Right lobe of liver (tissue), 6 donors: ENCODE results near the gene HBB. TPM values are rescaled to one million over a fixed set of nuclear protein-coding genes. Genes with fewer than 3 reads are reported as not detected.
"Not testable (repeated sequence)": the region's sequence is repeated elsewhere in the genome, so short reads cannot be mapped to it uniquely, and the experiment has no call there.

Experiments
- ATAC-seq, 4 donors: fragments of 200-7000 bp; cut with Tn5 transposase; one replicate each; pipeline ENCODE4 v1.9.1; 2020; ENCODE audit warnings: mild to moderate bottlenecking in 4 of 4, moderate library complexity in 4 of 4
- DNase-seq, 3 donors: peaks; one replicate each; pipeline ENCODE4 v3.0.0-alpha.2; 2020
- H3K27ac ChIP-seq, 3 donors: fragments of 200-600 bp; one replicate each; pipeline ENCODE4 v1.8.0; 2022
- H3K27me3 ChIP-seq, 2 donors: fragments of 200-600 bp; one replicate each; pipeline ENCODE4 v1.8.0; 2022
- H3K36me3 ChIP-seq, 4 donors: fragments of 200-600 bp; sonication (generic) in 1 of 4; one replicate each; pipeline versions ENCODE4 v1.5.1 to v1.8.0; 2017 to 2022; ENCODE audit warnings: control low read depth in 1 of 4
- H3K4me1 ChIP-seq, 4 donors: fragments of 200-600 bp; sonication (generic) in 1 of 4; one replicate each; pipeline versions ENCODE4 v1.5.1 to v1.8.0; 2017 to 2022; ENCODE audit warnings: control low read depth in 1 of 4
- H3K4me3 ChIP-seq, 3 donors: fragments of 200-600 bp; one replicate each; pipeline ENCODE4 v1.8.0; 2022
- H3K9me3 ChIP-seq, 4 donors: fragments of 200-600 bp; sonication (generic) in 1 of 4; one replicate each; pipeline versions ENCODE4 v1.5.1 to v1.8.0; 2017 to 2022; ENCODE audit warnings: control low read depth in 1 of 4
- POLR2A ChIP-seq: fragments of 450-650 bp; IDR thresholded peaks from one replicate; pipeline ENCODE4 v1.6.1; 2017; ENCODE audit warnings: antibody characterized with exemption, mild to moderate bottlenecking
- WGBS: methylation state at CpG from one replicate; pipeline ENCODE4 v1.1.6; 2018; ENCODE audit warnings: low coverage, low lambda C conversion rate; ENCODE audit not compliant: insufficient coverage; ENCODE audit errors: missing lambda C conversion rate; 5-methylcytosine and 5-hydroxymethylcytosine counted together
- intact Hi-C, 2 donors: fragments of 100-400 bp; cut with DNase I; formaldehyde crosslinking; loops; one replicate each; pipeline versions ENCODE4 v1.11.2 to v1.14.1; 2022
- total RNA-seq, 6 experiments: library from RNA; depleted of rRNA in 2 of 6; stranded (reverse); fragments of >200 nt in 2 of 6; fragmentation: NEBNext Ultra II Directional in 3 of 6; extraction: Animal tissue kit (Norgen Biotek cat#: 25700) in 3 of 6; gene quantifications; one replicate each; pipeline versions ENCODE4 v1.1.0 to v1.2.4, GENCODE V29; 2016 to 2023
- TF ChIP-seq, protein P1 (sequence below), 4 donors: fragments of 200-600 bp in 3 of 4; fragments of 450-650 bp in 1 of 4; IDR thresholded peaks; one replicate each; pipeline versions ENCODE4 v1.5.1 to v1.8.0; 2016 to 2022; ENCODE audit warnings: antibody characterized with exemption in 4 of 4, mild to moderate bottlenecking in 2 of 4
- donor health status: DM: no; HTN: yes; CAD: no.
- donor health status: DM: no; HTN: no; CAD: no.
- donor health status: DM: no; HTN: no; CAD: no.
- donor health status: DM: no; HTN: yes; CAD: no.
- donor health status: DM: no; HTN: yes; CAD: no.

Gene HBB
- total RNA-seq, 6 experiments from 2014 or later, result 25.1 to 1,416 (median 146) TPM

DNA sequence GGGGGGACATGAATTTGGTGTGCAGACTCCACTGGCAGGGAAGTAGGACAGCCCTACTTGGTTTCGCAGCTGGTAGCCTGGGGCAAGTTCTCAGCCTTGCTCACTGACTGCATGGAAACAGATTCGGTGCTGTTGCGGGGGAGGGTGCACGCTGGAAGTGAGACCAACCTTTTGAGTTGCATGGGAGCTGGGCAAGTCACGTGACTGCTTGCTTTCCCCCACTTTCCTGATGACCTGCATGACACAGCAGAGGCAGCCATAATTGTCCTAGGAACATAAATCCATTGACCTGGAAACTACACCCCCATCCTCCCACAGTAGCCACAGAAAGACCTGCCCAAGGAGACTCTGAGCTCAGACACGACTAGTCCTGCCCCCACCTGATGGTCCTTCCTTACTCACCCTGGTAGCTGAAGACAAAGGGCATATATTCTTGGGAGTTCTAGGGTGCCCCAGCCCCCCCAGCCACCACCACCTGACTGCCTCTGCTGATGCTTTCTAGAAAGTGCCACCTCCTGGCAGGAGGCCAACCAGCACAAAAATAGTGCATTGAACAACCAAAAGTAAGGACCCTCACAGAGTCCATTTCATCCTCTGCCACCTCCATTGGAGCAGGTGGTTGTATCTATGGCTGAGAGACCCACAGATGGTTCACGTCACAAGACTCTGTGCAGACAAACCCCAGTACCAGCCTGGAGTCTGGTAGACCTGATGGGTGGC, 31.8 kb upstream of the HBB start:
- TF ChIP-seq POLR2A, result no peak
- TF ChIP-seq, protein P1, sequence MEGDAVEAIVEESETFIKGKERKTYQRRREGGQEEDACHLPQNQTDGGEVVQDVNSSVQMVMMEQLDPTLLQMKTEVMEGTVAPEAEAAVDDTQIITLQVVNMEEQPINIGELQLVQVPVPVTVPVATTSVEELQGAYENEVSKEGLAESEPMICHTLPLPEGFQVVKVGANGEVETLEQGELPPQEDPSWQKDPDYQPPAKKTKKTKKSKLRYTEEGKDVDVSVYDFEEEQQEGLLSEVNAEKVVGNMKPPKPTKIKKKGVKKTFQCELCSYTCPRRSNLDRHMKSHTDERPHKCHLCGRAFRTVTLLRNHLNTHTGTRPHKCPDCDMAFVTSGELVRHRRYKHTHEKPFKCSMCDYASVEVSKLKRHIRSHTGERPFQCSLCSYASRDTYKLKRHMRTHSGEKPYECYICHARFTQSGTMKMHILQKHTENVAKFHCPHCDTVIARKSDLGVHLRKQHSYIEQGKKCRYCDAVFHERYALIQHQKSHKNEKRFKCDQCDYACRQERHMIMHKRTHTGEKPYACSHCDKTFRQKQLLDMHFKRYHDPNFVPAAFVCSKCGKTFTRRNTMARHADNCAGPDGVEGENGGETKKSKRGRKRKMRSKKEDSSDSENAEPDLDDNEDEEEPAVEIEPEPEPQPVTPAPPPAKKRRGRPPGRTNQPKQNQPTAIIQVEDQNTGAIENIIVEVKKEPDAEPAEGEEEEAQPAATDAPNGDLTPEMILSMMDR (IDR thresholded peaks at IDR 0.05), result no peak
- Histone ChIP-seq H3K4me3 (no peak overlapping the region), H3K27ac (no peak overlapping the region), H3K4me1 (no peaks in the 10 kb centered on the region), H3K36me3 (no peaks in the 10 kb centered on the region), H3K9me3 (no peaks in the 10 kb centered on the region), H3K27me3 (no peaks in the 10 kb centered on the region)
- intact Hi-C loops, result no loop called here
- DNase-seq (no peak), ATAC-seq (no peak)
- 70% methylated on average over 5 of the region's 7 CpGs for WGBS

DNA sequence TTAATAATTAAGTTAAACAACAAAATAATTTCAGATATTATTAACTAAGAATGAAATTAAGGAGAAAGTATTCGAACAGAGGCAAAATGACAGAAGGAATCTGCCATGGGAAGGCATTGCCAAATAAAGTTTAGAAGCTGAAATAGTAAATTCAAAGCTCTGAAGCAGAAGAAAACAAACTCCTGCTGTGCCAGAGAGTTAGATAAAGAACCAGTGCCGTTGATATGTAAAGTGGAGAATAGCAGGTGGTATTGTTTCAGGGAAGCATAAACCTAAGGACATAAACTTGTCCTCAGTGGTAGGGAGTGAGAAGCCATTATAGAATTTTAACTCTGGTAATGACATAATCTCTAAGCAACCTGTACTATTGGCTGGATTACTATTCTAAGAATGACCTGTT, 30.4 kb upstream of the HBB start:
- no peak for DNase-seq
- Histone ChIP-seq H3K4me1 (no peaks in the 10 kb centered on the region), H3K4me3 (no peak overlapping the region), H3K27me3 (no peaks in the 10 kb centered on the region), H3K9me3 (no peaks in the 10 kb centered on the region), H3K27ac (no peak overlapping the region), H3K36me3 (no peaks in the 10 kb centered on the region)
- ATAC-seq, result no peak
- WGBS, result 11% methylated on average over 2 of the region's 2 CpGs
- TF ChIP-seq, protein P1 (IDR thresholded peaks at IDR 0.05), result no peak
- TF ChIP-seq POLR2A, result no peak
- intact Hi-C loops, result no loop called here

DNA sequence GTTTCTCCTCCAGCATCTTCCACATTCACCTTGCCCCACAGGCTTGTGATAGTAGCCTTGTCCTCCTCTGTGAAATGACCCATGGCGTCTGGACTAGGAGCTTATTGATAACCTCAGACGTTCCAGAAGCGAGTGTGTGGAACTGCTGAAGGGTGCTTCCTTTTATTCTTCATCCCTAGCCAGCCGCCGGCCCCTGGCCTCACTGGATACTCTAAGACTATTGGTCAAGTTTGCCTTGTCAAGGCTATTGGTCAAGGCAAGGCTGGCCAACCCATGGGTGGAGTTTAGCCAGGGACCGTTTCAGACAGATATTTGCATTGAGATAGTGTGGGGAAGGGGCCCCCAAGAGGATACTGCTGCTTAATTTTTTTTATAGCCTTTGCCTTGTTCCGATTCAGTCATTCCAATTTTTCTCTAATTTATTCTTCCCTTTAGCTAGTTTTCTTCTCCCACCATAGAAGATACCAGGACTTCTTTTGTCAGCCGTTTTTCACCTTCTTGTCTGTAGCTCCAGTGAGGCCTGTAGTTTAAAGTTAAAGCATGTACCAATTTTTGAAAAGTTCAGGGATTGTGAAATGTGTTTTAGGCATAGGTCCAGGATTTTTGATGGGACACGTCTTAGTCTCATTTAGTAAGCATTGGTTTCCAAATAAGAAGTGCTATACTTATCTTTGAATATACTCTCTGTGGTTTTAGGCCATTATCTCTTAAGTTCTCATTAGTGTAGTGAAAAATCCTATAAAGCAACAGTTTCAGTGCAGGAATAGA, 28.0 kb upstream of the HBB start, which contains the start of gene HBG2:
Gene HBG2 (minus strand): TSS at position 136 of the 768 bp plus-strand sequence. CDS start 53 bp downstream, at position 83.
- H3K9me3 ChIP-seq, H3K27ac ChIP-seq, H3K27me3 ChIP-seq, intact Hi-C loops, H3K4me1 ChIP-seq, H3K36me3 ChIP-seq, ATAC-seq, DNase-seq, H3K4me3 ChIP-seq: not testable (repeated sequence)
- 40% methylated on average over 4 of the region's 9 CpGs for WGBS

DNA sequence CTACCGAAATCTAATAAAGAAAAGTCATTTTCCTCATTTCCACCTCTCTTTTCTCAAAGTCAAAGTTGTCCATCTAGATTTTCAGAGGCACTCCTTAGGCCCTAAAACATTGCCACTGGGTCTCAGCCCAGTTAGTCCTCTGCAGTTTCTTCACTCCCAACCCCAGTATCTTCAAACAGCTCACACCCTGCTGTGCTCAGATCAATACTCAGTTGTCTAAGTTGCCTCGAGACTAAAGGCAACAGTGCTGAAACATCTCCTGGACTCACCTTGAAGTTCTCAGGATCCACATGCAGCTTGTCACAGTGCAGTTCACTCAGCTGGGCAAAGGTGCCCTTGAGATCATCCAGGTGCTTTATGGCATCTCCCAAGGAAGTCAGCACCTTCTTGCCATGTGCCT, 27.2 kb upstream of the HBB start:
- DNase-seq, ATAC-seq, H3K9me3 ChIP-seq, H3K4me1 ChIP-seq, H3K27ac ChIP-seq, H3K36me3 ChIP-seq, intact Hi-C loops, H3K27me3 ChIP-seq, H3K4me3 ChIP-seq: not testable (repeated sequence)
- 38% methylated on average over 2 of the region's 2 CpGs for whole genome bisulfite sequencing

DNA sequence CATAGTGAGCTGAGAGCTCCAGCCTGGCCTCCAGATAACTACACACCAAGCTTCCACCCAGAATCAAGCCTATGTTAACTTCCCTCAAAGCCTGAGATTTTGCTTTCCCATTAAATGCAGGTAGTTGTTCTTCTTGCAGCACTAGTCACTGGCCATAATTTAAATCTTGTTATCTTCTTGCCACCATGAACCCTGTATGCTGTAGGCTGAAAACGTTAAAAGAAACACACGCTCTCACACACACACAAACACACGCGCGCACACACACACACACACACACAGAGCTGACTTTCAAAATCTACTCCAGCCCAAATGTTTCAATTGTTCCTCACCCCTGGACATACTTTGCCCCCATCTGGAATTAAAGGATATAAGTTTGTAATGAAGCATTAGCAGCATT, 26.6 kb upstream of the HBB start:
- ATAC-seq, H3K27me3 ChIP-seq, DNase-seq, H3K4me3 ChIP-seq, H3K27ac ChIP-seq, H3K9me3 ChIP-seq, H3K36me3 ChIP-seq, intact Hi-C loops, H3K4me1 ChIP-seq: not testable (repeated sequence)
- WGBS, result 43% methylated on average over 1 of the region's 5 CpGs

DNA sequence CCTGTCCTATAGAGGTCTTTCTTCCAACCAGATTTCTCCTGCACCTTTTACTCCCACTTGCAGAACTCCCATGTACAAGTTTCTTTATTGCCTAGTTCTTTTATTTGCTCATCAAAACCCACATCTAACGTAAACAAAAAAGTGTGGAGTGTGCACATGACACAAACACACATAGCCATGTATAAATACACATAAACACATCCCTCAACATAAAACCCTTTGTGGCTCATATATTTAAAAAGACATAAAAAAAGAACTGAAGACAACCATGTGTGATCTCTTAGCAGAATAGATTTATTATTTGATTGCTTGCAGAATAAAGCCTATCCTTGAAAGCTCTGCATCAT, 26.0 kb upstream of the HBB start:
- no peaks in the 10 kb centered on the region for H3K27me3 ChIP-seq
- H3K4me3 ChIP-seq, result no peak overlapping the region
- ATAC-seq (no peak), DNase-seq (no peak)
- H3K27ac ChIP-seq, result no peak overlapping the region
- TF ChIP-seq, protein P1 (IDR thresholded peaks at IDR 0.05), result no peak
- no peak for TF ChIP-seq POLR2A
- WGBS, result 26% methylated on average over 1 of the region's 1 CpG
- no peaks in the 10 kb centered on the region for H3K4me1 ChIP-seq
- intact Hi-C loops, result no loop called here
- H3K36me3 ChIP-seq, result no peaks in the 10 kb centered on the region
- H3K9me3 ChIP-seq, result no peaks in the 10 kb centered on the region
